HepG2 (cell line): ENCODE results near the gene EGLN1. TPM values are rescaled to one million over a fixed set of nuclear protein-coding genes. Genes with fewer than 3 reads are reported as not detected.

Experiments
- ARHGAP35 ChIP-seq: sonication (generic); formaldehyde crosslinking; IDR thresholded peaks from 2 replicates; pipeline ENCODE4 v1.9.0; 2022; ENCODE audit warnings: mild to moderate bottlenecking, inconsistent platforms, moderate library complexity, missing genetic modification reagents, borderline replicate concordance
- ARNT ChIP-seq: fragments of 450-650 bp; IDR thresholded peaks from 2 replicates; pipeline ENCODE4 v1.6.1; 2017
- ATAD3A ChIP-seq: sonication (generic); formaldehyde crosslinking; IDR thresholded peaks from 2 replicates; pipeline ENCODE4 v1.4.0; 2020; ENCODE audit warnings: missing genetic modification reagents
- ATF1 ChIP-seq: IDR thresholded peaks from 2 replicates; pipeline ENCODE4 v1.6.1; 2016; ENCODE audit warnings: mild to moderate bottlenecking, control low read depth
- ATF7-NPFF ChIP-seq: sonication (generic); formaldehyde crosslinking; IDR thresholded peaks from 2 replicates; pipeline ENCODE4 v1.8.1; 2023; ENCODE audit warnings: mild to moderate bottlenecking, low read depth, missing genetic modification reagents, moderate library complexity
- BRCA1 ChIP-seq: sonication (generic); formaldehyde crosslinking; IDR thresholded peaks from 2 replicates; pipeline ENCODE4 v1.4.0; 2020; ENCODE audit warnings: missing genetic modification reagents
- CEBPG ChIP-seq: IDR thresholded peaks from 2 replicates; pipeline ENCODE4 v1.6.1; 2016
- DMAP1 ChIP-seq: IDR thresholded peaks from 2 replicates; pipeline ENCODE4 v1.6.1; 2016
- GABPA ChIP-seq, 2 experiments: IDR thresholded peaks; 2 replicates each; pipeline ENCODE4 v1.6.1; 2011 to 2016; ENCODE audit warnings: low read depth in 2 of 2, low read length in 1 of 2, missing biosample characterization in 1 of 2, missing genetic modification characterization in 1 of 2
- HMG20A ChIP-seq: IDR thresholded peaks from 2 replicates; pipeline ENCODE4 v1.6.1; 2016; ENCODE audit warnings: borderline replicate concordance
- HNRNPL ChIP-seq: fragments of 200-400 bp; formaldehyde crosslinking; IDR thresholded peaks from 2 replicates; pipeline ENCODE4 v1.6.1; 2017; ENCODE audit warnings: mild to moderate bottlenecking, low read depth, low read length
- KAT8 ChIP-seq: IDR thresholded peaks from 2 replicates; pipeline ENCODE4 v1.6.1; 2016; ENCODE audit warnings: missing genetic modification reagents, missing compliant biosample characterization
- MATR3 ChIP-seq: sonication (generic); formaldehyde crosslinking; IDR thresholded peaks from 2 replicates; pipeline ENCODE4 v1.4.0; 2020; ENCODE audit warnings: missing genetic modification reagents
- NCOR1 ChIP-seq: fragments of 200-600 bp; sonication (generic); IDR thresholded peaks from 2 replicates; pipeline ENCODE4 v1.7.0; 2017; ENCODE audit warnings: antibody characterized with exemption, low read length, borderline replicate concordance
- NFYB ChIP-seq: sonication (generic); formaldehyde crosslinking; IDR thresholded peaks from 2 replicates; pipeline ENCODE4 v1.4.0; 2020; ENCODE audit warnings: missing genetic modification reagents
- NPAS2 ChIP-seq: sonication (generic); formaldehyde crosslinking; IDR thresholded peaks from 2 replicates; pipeline ENCODE4 v1.8.0; 2022; ENCODE audit warnings: mild to moderate bottlenecking, missing genetic modification reagents, borderline replicate concordance
- PITX1 ChIP-seq: sonication (generic); formaldehyde crosslinking; IDR thresholded peaks from 2 replicates; pipeline ENCODE4 v1.5.1; 2020; ENCODE audit warnings: mild to moderate bottlenecking, missing genetic modification reagents
- RNF2 ChIP-seq: fragments of 450-650 bp; conservative IDR thresholded peaks from 2 replicates; pipeline ENCODE4 v1.6.1; 2016; ENCODE audit warnings: low read depth
- TCF12 ChIP-seq, 2 experiments: fragments of 450-650 bp in 1 of 2; sonication (generic) in 1 of 2; formaldehyde crosslinking in 1 of 2; IDR thresholded peaks; 2 replicates each; pipeline versions ENCODE4 v1.6.1 to v1.8.0; 2017 to 2022; ENCODE audit warnings: antibody characterized with exemption in 1 of 2, mild to moderate bottlenecking in 1 of 2, missing genetic modification reagents in 1 of 2, moderate library complexity in 1 of 2
- TMF1 ChIP-seq: sonication (generic); formaldehyde crosslinking; IDR thresholded peaks from 2 replicates; pipeline ENCODE4 v1.8.1; 2022; ENCODE audit warnings: low read depth, missing genetic modification reagents
- ZBTB1 ChIP-seq: sonication (generic); formaldehyde crosslinking; IDR thresholded peaks from 2 replicates; pipeline ENCODE4 v1.4.0; 2020; ENCODE audit warnings: missing genetic modification reagents, borderline replicate concordance
- ZKSCAN8 ChIP-seq: IDR thresholded peaks from 2 replicates; pipeline ENCODE4 v1.6.1; 2016; ENCODE audit warnings: borderline replicate concordance, missing genetic modification reagents, missing compliant biosample characterization
- ZNF33B ChIP-seq: sonication (generic); formaldehyde crosslinking; IDR thresholded peaks from 2 replicates; pipeline ENCODE4 v1.5.1; 2020; ENCODE audit warnings: mild to moderate bottlenecking, missing genetic modification reagents
- polyA plus RNA-seq, 8 experiments: library from polyadenylated mRNA; depleted of rRNA in 3 of 8; stranded (reverse) in 7 of 8; unstranded in 1 of 8; fragments of >200 nt; fragmentation: Illumina TruSeq in 4 of 8; extraction: Trizol in 4 of 8; gene quantifications; 2 replicates each; pipeline versions ENCODE4 v1.2.1 to v1.2.3, GENCODE V29; 2011 to 2016; ENCODE audit warnings: low read depth in 4 of 8, missing spikeins in 1 of 8, mixed read lengths in 1 of 8; ENCODE audit not compliant: insufficient read depth in 1 of 8
- total RNA-seq, 5 experiments: library from RNA; depleted of rRNA; stranded (reverse); fragments of >200 nt; fragmentation: Illumina TruSeq; extraction: Trizol; gene quantifications; 2 replicates each; pipeline ENCODE4 v1.2.3, GENCODE V29; 2016; ENCODE audit warnings: low read depth in 1 of 5
- TF ChIP-seq, protein P1 (sequence below): sonication (generic); formaldehyde crosslinking; IDR thresholded peaks from 2 replicates; pipeline ENCODE4 v1.9.0; 2021; ENCODE audit warnings: missing genetic modification reagents, borderline replicate concordance
- TF ChIP-seq, protein P2 (sequence below): sonication (generic); formaldehyde crosslinking; IDR thresholded peaks from 2 replicates; pipeline ENCODE4 v1.8.1; 2023; ENCODE audit warnings: mild to moderate bottlenecking, missing genetic modification reagents, borderline replicate concordance
- TF ChIP-seq, protein P3 (sequence below): sonication (generic); formaldehyde crosslinking; IDR thresholded peaks from 2 replicates; pipeline ENCODE4 v1.4.0; 2020; ENCODE audit warnings: mild to moderate bottlenecking, missing genetic modification reagents

EGLN1 gene
- total and polyA plus RNA-seq, 2 of the 13 experiments (the other 11 are each of a cell fraction or from before 2014, with no cell fraction given) = 34.4 to 44.1 TPM

DNA sequence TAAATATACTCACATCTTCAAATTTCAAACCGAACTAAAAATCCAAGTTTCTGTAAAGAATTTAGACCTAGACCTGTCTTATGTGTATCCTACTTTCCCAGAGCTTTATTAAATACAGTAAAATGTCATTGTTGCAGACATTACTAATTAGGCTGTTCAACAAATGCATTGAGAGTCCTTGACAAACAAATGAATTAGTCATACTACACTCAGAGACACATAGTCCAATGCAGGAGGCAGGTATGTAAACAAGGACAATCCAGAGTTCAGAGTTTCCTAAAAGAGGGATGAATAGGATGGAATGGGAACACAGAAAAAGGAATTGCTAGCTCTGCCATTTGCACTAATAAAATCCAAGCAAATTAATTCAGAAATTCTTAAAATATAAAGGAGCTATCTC lies 1.6 kb upstream of the EGLN1 start (continued):
- no peak for TF ChIP-seq GABPA (IDR thresholded peaks at IDR 0.05; ENCODE audit: low read depth, low read length)
- peak; percentile 28; the same call in 1 of the 2 replicates for TF ChIP-seq GABPA (CRISPR knock-in tag; IDR thresholded peaks at IDR 0.05; ENCODE audit: low read depth)
- no peak for TF ChIP-seq NPAS2 (CRISPR knock-in tag)
- TF ChIP-seq ZKSCAN8 (CRISPR knock-in tag) = peak; percentile 64; the same call in 1 of the 2 replicates
- peak; percentile 38; the same call in 1 of the 2 replicates for TF ChIP-seq DMAP1 (CRISPR knock-in tag)
- TF ChIP-seq ARNT = no peak
- TF ChIP-seq TMF1 (CRISPR knock-in tag) = no peak
- TF ChIP-seq MATR3 (CRISPR knock-in tag) = no peak
- TF ChIP-seq, protein P1, sequence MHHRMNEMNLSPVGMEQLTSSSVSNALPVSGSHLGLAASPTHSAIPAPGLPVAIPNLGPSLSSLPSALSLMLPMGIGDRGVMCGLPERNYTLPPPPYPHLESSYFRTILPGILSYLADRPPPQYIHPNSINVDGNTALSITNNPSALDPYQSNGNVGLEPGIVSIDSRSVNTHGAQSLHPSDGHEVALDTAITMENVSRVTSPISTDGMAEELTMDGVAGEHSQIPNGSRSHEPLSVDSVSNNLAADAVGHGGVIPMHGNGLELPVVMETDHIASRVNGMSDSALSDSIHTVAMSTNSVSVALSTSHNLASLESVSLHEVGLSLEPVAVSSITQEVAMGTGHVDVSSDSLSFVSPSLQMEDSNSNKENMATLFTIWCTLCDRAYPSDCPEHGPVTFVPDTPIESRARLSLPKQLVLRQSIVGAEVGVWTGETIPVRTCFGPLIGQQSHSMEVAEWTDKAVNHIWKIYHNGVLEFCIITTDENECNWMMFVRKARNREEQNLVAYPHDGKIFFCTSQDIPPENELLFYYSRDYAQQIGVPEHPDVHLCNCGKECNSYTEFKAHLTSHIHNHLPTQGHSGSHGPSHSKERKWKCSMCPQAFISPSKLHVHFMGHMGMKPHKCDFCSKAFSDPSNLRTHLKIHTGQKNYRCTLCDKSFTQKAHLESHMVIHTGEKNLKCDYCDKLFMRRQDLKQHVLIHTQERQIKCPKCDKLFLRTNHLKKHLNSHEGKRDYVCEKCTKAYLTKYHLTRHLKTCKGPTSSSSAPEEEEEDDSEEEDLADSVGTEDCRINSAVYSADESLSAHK (CRISPR knock-in tag) = no peak
- TF ChIP-seq CEBPG (CRISPR knock-in tag) = peak; percentile 65
- no peak for TF ChIP-seq ATAD3A (CRISPR knock-in tag)
- TF ChIP-seq NCOR1 = peak; percentile 77
- TF ChIP-seq KAT8 = peak; percentile 58
- TF ChIP-seq ZBTB1 (CRISPR knock-in tag) = no peak
- TF ChIP-seq ATF7-NPFF = no peak
- peak; percentile 32; the same call in 1 of the 2 replicates for TF ChIP-seq PITX1 (CRISPR knock-in tag)
- TF ChIP-seq RNF2 = no peak
- TF ChIP-seq HMG20A = peak; percentile 90; the same call in 1 of the 2 replicates
- no peak for TF ChIP-seq ZNF33B (CRISPR knock-in tag)
- 0 out of 2 replicates have a peak, but pooled peaks have one; percentile 45 for TF ChIP-seq ATF1
- TF ChIP-seq, protein P2, sequence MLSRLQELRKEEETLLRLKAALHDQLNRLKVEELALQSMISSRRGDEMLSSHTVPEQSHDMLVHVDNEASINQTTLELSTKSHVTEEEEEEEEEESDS (CRISPR knock-in tag) = 0 out of 2 replicates have a peak, but pooled peaks have one; percentile 24
- no peak for TF ChIP-seq ARHGAP35
- no peak for TF ChIP-seq NFYB (CRISPR knock-in tag)
- TF ChIP-seq, protein P3, sequence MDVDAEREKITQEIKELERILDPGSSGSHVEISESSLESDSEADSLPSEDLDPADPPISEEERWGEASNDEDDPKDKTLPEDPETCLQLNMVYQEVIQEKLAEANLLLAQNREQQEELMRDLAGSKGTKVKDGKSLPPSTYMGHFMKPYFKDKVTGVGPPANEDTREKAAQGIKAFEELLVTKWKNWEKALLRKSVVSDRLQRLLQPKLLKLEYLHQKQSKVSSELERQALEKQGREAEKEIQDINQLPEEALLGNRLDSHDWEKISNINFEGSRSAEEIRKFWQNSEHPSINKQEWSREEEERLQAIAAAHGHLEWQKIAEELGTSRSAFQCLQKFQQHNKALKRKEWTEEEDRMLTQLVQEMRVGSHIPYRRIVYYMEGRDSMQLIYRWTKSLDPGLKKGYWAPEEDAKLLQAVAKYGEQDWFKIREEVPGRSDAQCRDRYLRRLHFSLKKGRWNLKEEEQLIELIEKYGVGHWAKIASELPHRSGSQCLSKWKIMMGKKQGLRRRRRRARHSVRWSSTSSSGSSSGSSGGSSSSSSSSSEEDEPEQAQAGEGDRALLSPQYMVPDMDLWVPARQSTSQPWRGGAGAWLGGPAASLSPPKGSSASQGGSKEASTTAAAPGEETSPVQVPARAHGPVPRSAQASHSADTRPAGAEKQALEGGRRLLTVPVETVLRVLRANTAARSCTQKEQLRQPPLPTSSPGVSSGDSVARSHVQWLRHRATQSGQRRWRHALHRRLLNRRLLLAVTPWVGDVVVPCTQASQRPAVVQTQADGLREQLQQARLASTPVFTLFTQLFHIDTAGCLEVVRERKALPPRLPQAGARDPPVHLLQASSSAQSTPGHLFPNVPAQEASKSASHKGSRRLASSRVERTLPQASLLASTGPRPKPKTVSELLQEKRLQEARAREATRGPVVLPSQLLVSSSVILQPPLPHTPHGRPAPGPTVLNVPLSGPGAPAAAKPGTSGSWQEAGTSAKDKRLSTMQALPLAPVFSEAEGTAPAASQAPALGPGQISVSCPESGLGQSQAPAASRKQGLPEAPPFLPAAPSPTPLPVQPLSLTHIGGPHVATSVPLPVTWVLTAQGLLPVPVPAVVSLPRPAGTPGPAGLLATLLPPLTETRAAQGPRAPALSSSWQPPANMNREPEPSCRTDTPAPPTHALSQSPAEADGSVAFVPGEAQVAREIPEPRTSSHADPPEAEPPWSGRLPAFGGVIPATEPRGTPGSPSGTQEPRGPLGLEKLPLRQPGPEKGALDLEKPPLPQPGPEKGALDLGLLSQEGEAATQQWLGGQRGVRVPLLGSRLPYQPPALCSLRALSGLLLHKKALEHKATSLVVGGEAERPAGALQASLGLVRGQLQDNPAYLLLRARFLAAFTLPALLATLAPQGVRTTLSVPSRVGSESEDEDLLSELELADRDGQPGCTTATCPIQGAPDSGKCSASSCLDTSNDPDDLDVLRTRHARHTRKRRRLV (CRISPR knock-in tag) = no peak
- no peak for TF ChIP-seq HNRNPL
- TF ChIP-seq BRCA1 (CRISPR knock-in tag) = no peak
- TF ChIP-seq TCF12 (IDR thresholded peaks at IDR 0.05) = no peak
- no peak for TF ChIP-seq TCF12 (CRISPR knock-in tag; IDR thresholded peaks at IDR 0.05)
